Fibroblast of villous mesenchyme (primary cell): ENCODE measurements around the gene PTPRN2. TPM values are rescaled to one million over a fixed set of nuclear protein-coding genes. Genes with fewer than 3 reads are reported as not detected.

Experiments used
- DNase-seq: peaks from one replicate; pipeline ENCODE4 v3.0.0-alpha.2; 2010; ENCODE audit warnings: low read depth
- H3K4me3 ChIP-seq: 2 replicates; pipeline ENCODE4 v1.5.1; 2011; ENCODE audit warnings: low read depth, mild to moderate bottlenecking, low read length
- total RNA-seq: library from RNA; depleted of rRNA; stranded (reverse); fragments of >200 nt; gene quantifications from 2 replicates; pipeline ENCODE4 v1.2.3, GENCODE V29; 2012
- TF ChIP-seq, protein P1 (sequence below): IDR thresholded peaks from 2 replicates; pipeline ENCODE4 v1.5.1; 2012; ENCODE audit warnings: low read depth, mild to moderate bottlenecking, low read length; ENCODE audit not compliant: insufficient read depth

Gene PTPRN2
- total RNA-seq, 1 donor, result not detected

DNA sequence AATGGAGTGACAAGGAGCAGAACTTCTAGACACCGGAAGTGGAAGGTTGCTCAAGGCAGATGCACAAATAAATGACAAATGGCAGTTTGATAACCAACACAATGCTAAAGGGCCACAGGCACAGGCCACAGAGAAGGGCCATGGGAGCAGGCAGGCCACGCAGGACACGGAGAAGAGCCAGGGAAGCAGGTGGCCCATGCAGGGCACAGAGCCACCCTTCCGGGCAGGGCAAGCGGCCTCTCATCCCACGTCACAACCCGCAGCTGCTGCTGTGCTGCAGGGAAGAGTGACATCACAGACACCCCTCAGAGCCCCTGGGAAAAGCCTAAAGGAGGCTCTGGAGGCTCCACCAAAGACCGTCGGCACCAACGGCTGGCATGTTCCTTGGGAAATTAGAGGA lies 328.5 kb downstream of the PTPRN2 start:
- TF ChIP-seq, protein P1, sequence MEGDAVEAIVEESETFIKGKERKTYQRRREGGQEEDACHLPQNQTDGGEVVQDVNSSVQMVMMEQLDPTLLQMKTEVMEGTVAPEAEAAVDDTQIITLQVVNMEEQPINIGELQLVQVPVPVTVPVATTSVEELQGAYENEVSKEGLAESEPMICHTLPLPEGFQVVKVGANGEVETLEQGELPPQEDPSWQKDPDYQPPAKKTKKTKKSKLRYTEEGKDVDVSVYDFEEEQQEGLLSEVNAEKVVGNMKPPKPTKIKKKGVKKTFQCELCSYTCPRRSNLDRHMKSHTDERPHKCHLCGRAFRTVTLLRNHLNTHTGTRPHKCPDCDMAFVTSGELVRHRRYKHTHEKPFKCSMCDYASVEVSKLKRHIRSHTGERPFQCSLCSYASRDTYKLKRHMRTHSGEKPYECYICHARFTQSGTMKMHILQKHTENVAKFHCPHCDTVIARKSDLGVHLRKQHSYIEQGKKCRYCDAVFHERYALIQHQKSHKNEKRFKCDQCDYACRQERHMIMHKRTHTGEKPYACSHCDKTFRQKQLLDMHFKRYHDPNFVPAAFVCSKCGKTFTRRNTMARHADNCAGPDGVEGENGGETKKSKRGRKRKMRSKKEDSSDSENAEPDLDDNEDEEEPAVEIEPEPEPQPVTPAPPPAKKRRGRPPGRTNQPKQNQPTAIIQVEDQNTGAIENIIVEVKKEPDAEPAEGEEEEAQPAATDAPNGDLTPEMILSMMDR, result no peak
- no peak overlapping the region for H3K4me3 ChIP-seq
- DNase-seq, result no peak

GRCh38 chr7:158258411-158259130 lies 329.1 kb downstream of the PTPRN2 start:
- no peak overlapping the region for H3K4me3 ChIP-seq
- TF ChIP-seq, protein P1, result no peak
- DNase-seq, result no peak

DNA sequence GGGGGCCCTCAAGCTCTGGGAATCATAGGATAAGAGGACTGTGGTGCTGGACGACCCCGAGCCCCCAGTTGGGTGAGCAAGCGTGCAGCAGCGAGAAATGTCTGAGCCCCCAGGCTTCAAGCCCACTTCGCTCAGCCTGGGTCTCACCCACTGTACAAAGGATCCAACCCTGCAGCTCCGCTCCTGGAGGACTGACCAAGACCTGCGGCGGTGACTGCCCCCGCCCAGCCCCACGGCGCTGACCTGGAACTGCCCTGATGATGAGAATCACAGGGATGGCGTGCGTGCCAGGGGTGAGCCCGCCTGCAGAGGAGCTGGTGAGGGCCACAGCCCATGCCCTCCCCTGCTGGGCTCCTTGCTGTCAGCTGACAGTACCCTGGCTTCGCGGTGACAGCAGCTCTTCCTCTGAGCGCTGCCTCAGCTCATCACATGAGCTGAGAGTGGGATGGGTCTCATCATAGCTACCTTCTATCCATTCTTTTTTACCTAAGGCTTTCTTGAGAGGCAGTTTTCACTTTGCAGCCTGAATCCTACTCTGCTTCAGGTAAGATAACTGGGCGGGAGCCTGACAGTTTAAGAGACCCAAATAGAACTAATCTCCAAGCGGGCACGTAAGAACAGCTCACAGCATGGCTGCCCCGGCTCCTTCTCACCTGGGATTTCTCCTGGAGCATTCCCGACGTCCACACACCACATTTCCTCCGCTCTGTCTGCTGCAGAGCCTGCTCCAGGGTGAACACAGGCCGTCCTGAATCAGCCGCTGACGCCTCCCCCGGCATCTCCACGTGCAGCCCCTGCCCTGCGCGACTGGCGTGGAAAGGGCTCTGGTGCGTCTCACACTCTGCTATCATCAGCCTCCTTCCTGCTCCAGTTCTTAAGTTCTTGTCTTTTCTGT lies 329.9 kb downstream of the PTPRN2 start:
- no peak overlapping the region for H3K4me3 ChIP-seq
- TF ChIP-seq, protein P1, result no peak
- no peak for DNase-seq

DNA sequence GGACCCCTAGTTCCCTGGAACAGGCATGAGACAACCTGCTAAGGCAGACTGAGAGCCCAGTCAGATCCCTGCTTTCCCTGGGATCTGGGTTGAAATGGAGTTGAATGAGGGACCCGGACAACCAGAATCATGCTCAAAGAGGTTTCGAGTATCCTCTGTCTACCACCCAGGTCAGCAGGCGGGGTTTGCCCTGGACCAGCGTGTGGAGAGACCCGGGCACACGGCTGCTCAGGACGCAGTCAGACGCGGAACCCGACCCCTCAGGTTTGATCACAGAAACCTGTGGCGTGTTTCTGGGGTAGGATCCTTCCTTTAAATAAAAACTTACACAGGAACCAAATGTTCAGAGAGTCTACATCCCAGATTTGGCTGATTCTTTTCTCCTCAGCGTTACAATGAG lies 330.6 kb downstream of the PTPRN2 start:
- no peak for DNase-seq
- TF ChIP-seq, protein P1, result no peak
- no peak overlapping the region for H3K4me3 ChIP-seq

- no peak overlapping the region for H3K4me3 ChIP-seq
- TF ChIP-seq, protein P1, result no peak
- DNase-seq, result no peak
Observed at GRCh38 chr7:158256091-158256816, 331.4 kb downstream of the PTPRN2 start.

DNA sequence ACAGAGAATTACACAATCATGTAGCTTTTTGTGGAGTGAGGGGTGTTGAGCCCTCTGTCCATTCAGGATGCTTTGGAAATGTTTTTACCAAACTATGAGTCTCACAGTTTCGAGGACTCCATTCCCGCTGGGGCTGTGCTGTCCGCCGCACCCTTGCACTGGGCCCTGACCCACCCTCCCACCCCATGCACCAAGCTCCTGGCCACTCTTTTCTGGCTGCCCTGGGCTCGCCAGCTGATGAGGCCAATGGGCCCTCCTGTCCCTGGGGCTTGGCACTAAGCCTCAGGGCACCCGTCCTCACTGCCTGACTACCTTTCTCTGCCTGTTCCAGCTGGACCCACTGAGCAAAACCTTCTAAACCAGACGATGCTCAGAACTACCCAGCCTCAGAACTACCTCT lies 332.1 kb downstream of the PTPRN2 start:
- DNase-seq, result no peak
- TF ChIP-seq, protein P1, result no peak
- H3K4me3 ChIP-seq, result no peak overlapping the region
